Measurements from ENCODE around the gene TBC1D22A. TPM values are rescaled to one million over a fixed set of nuclear protein-coding genes. Genes with fewer than 3 reads are reported as not detected.

The TBC1D22A gene
- total and polyA plus RNA-seq, 4 donors, result 4.1 to 12.4 (median 8.4) TPM

- Histone ChIP-seq H3K27ac (ENCODE audit: low read depth in 1 of 2, low read length in 2 of 2) (no peak overlapping the region), H3K4me1 (ENCODE audit: control insufficient read depth in 4 of 4, insufficient read depth in 4 of 4, low read length in 3 of 4) (no peaks in the 10 kb centered on the region), H3K36me3 (ENCODE audit: control insufficient read depth in 4 of 4, insufficient read depth in 3 of 4, low read depth in 1 of 4, low read length in 3 of 4) (peaks cover 0 to 12% (median 8%) of the 10 kb centered on the region in 4 donors), H3K4me3 (ENCODE audit: low read depth in 1 of 3, low read length in 3 of 3) (no peak overlapping the region), H3K9ac (ENCODE audit: low read depth in 1 of 2, low read length in 2 of 2) (no peak overlapping the region), H3K9me3 (ENCODE audit: control insufficient read depth in 4 of 4, low read length in 3 of 4) (no peaks in the 10 kb centered on the region), H3K27me3 (ENCODE audit: control insufficient read depth in 4 of 4, insufficient read depth in 4 of 4, low read length in 3 of 4) (no peaks in the 10 kb centered on the region)
- TF ChIP-seq HNF4G (IDR thresholded peaks at IDR 0.05) (no peak), NR2F2 (IDR thresholded peaks at IDR 0.05) (no peak), FOXA1 (IDR thresholded peaks at IDR 0.05) (no peak), TAF1 (conservative IDR thresholded peaks at IDR 0.05) (no peak), ZBTB33 (IDR thresholded peaks at IDR 0.05) (no peak), YY1 (IDR thresholded peaks at IDR 0.05) (no peak), RAD21 (IDR thresholded peaks at IDR 0.05) (no peak), ATF3 (IDR thresholded peaks at IDR 0.05) (no peak), MAX (IDR thresholded peaks at IDR 0.05) (no peak), CTCF (IDR thresholded peaks at IDR 0.05; ENCODE audit: low read depth, low read length, missing input control) (no peak), HNF4A (conservative IDR thresholded peaks at IDR 0.05) (no peak), SP1 (IDR thresholded peaks at IDR 0.05) (no peak), GABPA (IDR thresholded peaks at IDR 0.05 in 1 of 2, conservative IDR thresholded peaks at IDR 0.05 in 1 of 2) (no peak)
- WGBS, result 91% methylated on average over 12 of the region's 12 CpGs
- no peak for DNase-seq (ENCODE audit: low spot score)
Measured at GRCh38 chr22:47011131-47011858, 248.8 kb downstream of the TBC1D22A start.

GRCh38 chr22:47011859-47012258 is 249.4 kb downstream of the TBC1D22A start:
- DNase-seq (ENCODE audit: low spot score), result no peak
- peaks cover 0 to 12% (median 8%) of the 10 kb centered on the region in 4 donors for H3K36me3 ChIP-seq (ENCODE audit: control insufficient read depth in 4 of 4, insufficient read depth in 3 of 4, low read depth in 1 of 4, low read length in 3 of 4)
- H3K9me3 ChIP-seq (ENCODE audit: control insufficient read depth in 4 of 4, low read length in 3 of 4), result no peaks in the 10 kb centered on the region
- WGBS, result 94% methylated on average over 8 of the region's 8 CpGs
- H3K9ac ChIP-seq (ENCODE audit: low read depth in 1 of 2, low read length in 2 of 2), result no peak overlapping the region
- no peaks in the 10 kb centered on the region for H3K27me3 ChIP-seq (ENCODE audit: control insufficient read depth in 4 of 4, insufficient read depth in 4 of 4, low read length in 3 of 4)
- H3K4me1 ChIP-seq (ENCODE audit: control insufficient read depth in 4 of 4, insufficient read depth in 4 of 4, low read length in 3 of 4), result no peaks in the 10 kb centered on the region
- TF ChIP-seq SP1 (IDR thresholded peaks at IDR 0.05), result no peak
- TF ChIP-seq MAX (IDR thresholded peaks at IDR 0.05), result no peak
- no peak for TF ChIP-seq CTCF (IDR thresholded peaks at IDR 0.05; ENCODE audit: low read depth, low read length, missing input control)
- no peak for TF ChIP-seq FOXA2 (IDR thresholded peaks at IDR 0.05)
- TF ChIP-seq EGR1 (IDR thresholded peaks at IDR 0.05; ENCODE audit: low read depth in 2 of 2), result no peak
- TF ChIP-seq HNF4G (IDR thresholded peaks at IDR 0.05), result no peak
- no peak for TF ChIP-seq ZBTB33 (IDR thresholded peaks at IDR 0.05)
- TF ChIP-seq TAF1 (conservative IDR thresholded peaks at IDR 0.05), result no peak
- TF ChIP-seq HNF4A (conservative IDR thresholded peaks at IDR 0.05), result no peak
- no peak overlapping the region for H3K4me3 ChIP-seq (ENCODE audit: low read depth in 1 of 3, low read length in 3 of 3)
- H3K27ac ChIP-seq (ENCODE audit: low read depth in 1 of 2, low read length in 2 of 2), result no peak overlapping the region
